GM23338 (cell line): ENCODE results near the gene MCC. TPM values are rescaled to one million over a fixed set of nuclear protein-coding genes. Genes with fewer than 3 reads are reported as not detected.

Source experiments
- ATAC-seq: fragments of 200-7000 bp; cut with Tn5 transposase; 3 replicates; pipeline ENCODE4 v1.9.1; 2020
- DNase-seq: peaks from one replicate; pipeline ENCODE4 v3.0.0-alpha.2; 2015; ENCODE audit warnings: low spot score
- H2AFZ ChIP-seq: fragments of 200-600 bp; sonication (generic); 2 replicates; pipeline ENCODE4 v1.8.0; 2016; ENCODE audit warnings: antibody characterized with exemption, mild to moderate bottlenecking, moderate library complexity
- H3F3A ChIP-seq: fragments of 200-600 bp; sonication (generic); replicated peaks from 2 replicates; pipeline ENCODE4 v1.8.0; 2017; ENCODE audit warnings: antibody characterized with exemption, mixed run types, low read depth
- H3K27ac ChIP-seq: fragments of 200-600 bp; sonication (generic); 2 replicates; pipeline ENCODE4 v1.6.1; 2016; ENCODE audit warnings: low read depth
- H3K27me3 ChIP-seq: fragments of 200-600 bp; sonication (generic); 2 replicates; pipeline ENCODE4 v1.8.0; 2016; ENCODE audit warnings: mild to moderate bottlenecking, mixed run types, moderate library complexity; ENCODE audit not compliant: insufficient read depth
- H3K36me3 ChIP-seq: fragments of 200-600 bp; sonication (generic); 2 replicates; pipeline ENCODE4 v1.8.0; 2016; ENCODE audit warnings: mild to moderate bottlenecking; ENCODE audit not compliant: insufficient read depth
- H3K4me1 ChIP-seq: fragments of 200-600 bp; sonication (generic); 2 replicates; pipeline ENCODE4 v1.8.0; 2016; ENCODE audit warnings: mild to moderate bottlenecking, moderate library complexity; ENCODE audit not compliant: insufficient read depth
- H3K4me2 ChIP-seq: fragments of 200-600 bp; sonication (generic); 2 replicates; pipeline ENCODE4 v1.7.1; 2017; ENCODE audit warnings: mixed run types
- H3K4me3 ChIP-seq: fragments of 200-600 bp; sonication (generic); 2 replicates; pipeline ENCODE4 v1.6.1; 2016; ENCODE audit warnings: mixed run types
- H3K79me2 ChIP-seq: fragments of 200-600 bp; sonication (generic); replicated peaks from 2 replicates; pipeline ENCODE4 v1.8.0; 2017; ENCODE audit warnings: mild to moderate bottlenecking; ENCODE audit not compliant: insufficient read depth
- H3K9me2 ChIP-seq: fragments of 200-600 bp; sonication (generic); 2 replicates; pipeline ENCODE4 v1.8.0; 2017; ENCODE audit not compliant: insufficient read depth
- H4K20me1 ChIP-seq: fragments of 200-600 bp; sonication (generic); replicated peaks from 2 replicates; pipeline ENCODE4 v1.8.0; 2017; ENCODE audit warnings: mild to moderate bottlenecking; ENCODE audit not compliant: insufficient read depth
- H3K27ac Mint-ChIP-seq: 2 replicates; pipeline ENCODE4 v1.8.0; 2020; ENCODE audit warnings: inconsistent platforms, mild to moderate bottlenecking, moderate library complexity, mixed read lengths
- H3K27me3 Mint-ChIP-seq: 3 replicates; pipeline ENCODE4 v1.8.0; 2022; ENCODE audit warnings: low read depth, mild to moderate bottlenecking, moderate library complexity, mixed read lengths, inconsistent platforms; ENCODE audit not compliant: insufficient read depth, poor library complexity
- H3K36me3 Mint-ChIP-seq: 3 replicates; pipeline ENCODE4 v1.8.0; 2021; ENCODE audit warnings: low read depth, mild to moderate bottlenecking, inconsistent platforms, moderate library complexity, mixed read lengths
- H3K4me1 Mint-ChIP-seq: 3 replicates; pipeline ENCODE4 v1.8.0; 2020; ENCODE audit warnings: mild to moderate bottlenecking, inconsistent platforms, mixed read lengths
- H3K4me3 Mint-ChIP-seq: 3 replicates; pipeline ENCODE4 v1.8.0; 2021; ENCODE audit warnings: moderate library complexity, mild to moderate bottlenecking, inconsistent platforms, mixed read lengths
- H3K9me3 Mint-ChIP-seq: 3 replicates; pipeline ENCODE4 v1.8.0; 2020; ENCODE audit warnings: moderate library complexity, mild to moderate bottlenecking, inconsistent platforms, mixed read lengths
- CTCF ChIP-seq, 2 experiments: fragments of 200-600 bp in 1 of 2; sonication (generic) in 1 of 2; conservative IDR thresholded peaks; 2 replicates each; pipeline versions ENCODE4 v1.5.1 to v1.6.1; 2016 to 2017; ENCODE audit warnings: antibody characterized with exemption in 2 of 2, low read depth in 2 of 2, mild to moderate bottlenecking in 2 of 2, moderate library complexity in 1 of 2
- ETS1 ChIP-seq: IDR thresholded peaks from 2 replicates; pipeline ENCODE4 v1.6.1; 2016; ENCODE audit warnings: antibody characterized with exemption
- EZH2 ChIP-seq: fragments of 200-600 bp; sonication (generic); IDR thresholded peaks from one replicate; pipeline ENCODE4 v1.8.0; 2017; ENCODE audit warnings: antibody characterized with exemption, mild to moderate bottlenecking, low read depth; ENCODE audit not compliant: unreplicated experiment
- JUNB ChIP-seq: IDR thresholded peaks from one replicate; pipeline ENCODE4 v1.6.1; 2016; ENCODE audit warnings: antibody characterized with exemption; ENCODE audit not compliant: unreplicated experiment
- REST ChIP-seq: IDR thresholded peaks from one replicate; pipeline ENCODE4 v1.6.1; 2018; ENCODE audit warnings: antibody characterized with exemption; ENCODE audit not compliant: unreplicated experiment
- STAT1 ChIP-seq: IDR thresholded peaks from one replicate; pipeline ENCODE4 v1.6.1; 2016; ENCODE audit warnings: antibody characterized with exemption; ENCODE audit not compliant: unreplicated experiment
- ZNF331 ChIP-seq: fragments of 250-450 bp; sonication (Bioruptor Pico); IDR thresholded peaks from 2 replicates; pipeline ENCODE4 v1.5.0; 2020; ENCODE audit warnings: low read depth, mild to moderate bottlenecking, moderate library complexity
- ZNF462 ChIP-seq: fragments of 250-450 bp; sonication (Bioruptor Pico); IDR thresholded peaks from 2 replicates; pipeline ENCODE4 v1.5.0; 2020; ENCODE audit warnings: mild to moderate bottlenecking, moderate library complexity
- polyA plus RNA-seq: library from polyadenylated mRNA; unstranded; fragments of >200 nt; fragmentation: Nextera tagmentation; extraction: Ambion mirVana; gene quantifications from 2 replicates; pipeline ENCODE4 v1.2.1, GENCODE V29; 2016
- total RNA-seq: library from RNA; depleted of rRNA; stranded (reverse); fragments of >200 nt; shearing (Covaris generic); gene quantifications from 2 replicates; pipeline ENCODE4 v1.2.3, GENCODE V29; 2014

MCC gene
- total and polyA plus RNA-seq, 2 experiments from 2014 or later = 3.8 to 10.1 TPM

- TF ChIP-seq REST (no peak), STAT1 (no peak), ZNF331 (CRISPR knock-in tag) (no peak)
Measured at GRCh38 chr5:113359419-113359818, 128.8 kb downstream of the MCC start (continued).

GRCh38 chr5:113358696-113359095, 129.6 kb downstream of the MCC start:
- no peaks in the 10 kb centered on the region for H4K20me1 ChIP-seq
- ATAC-seq (no peak), DNase-seq (no peak)
- H3K9me3 Mint-ChIP-seq = peaks cover 8% of the 10 kb centered on the region
- H2AFZ ChIP-seq = no peak overlapping the region
- no peak overlapping the region for H3K4me3 ChIP-seq
- no peak overlapping the region for H3K4me2 ChIP-seq
- H3K79me2 ChIP-seq = no peaks in the 10 kb centered on the region
- H3K27ac ChIP-seq = no peak overlapping the region
- 0 out of 2 replicates have a peak, but pooled peaks cover 3% of the 10 kb centered on the region for H3K9me2 ChIP-seq
- H3K27me3 ChIP-seq = no peaks in the 10 kb centered on the region
- H3K27me3 Mint-ChIP-seq = no peaks in the 10 kb centered on the region
- H3K27ac Mint-ChIP-seq = no peak overlapping the region
- H3F3A ChIP-seq = no peaks in the 10 kb centered on the region
- H3K4me3 Mint-ChIP-seq = no peak overlapping the region
- no peaks in the 10 kb centered on the region for H3K4me1 ChIP-seq
- H3K36me3 ChIP-seq = no peaks in the 10 kb centered on the region
- no peaks in the 10 kb centered on the region for H3K4me1 Mint-ChIP-seq
- peaks cover 6% of the 10 kb centered on the region for H3K36me3 Mint-ChIP-seq
- TF ChIP-seq ZNF331 (CRISPR knock-in tag) = no peak
- no peak for TF ChIP-seq REST
- TF ChIP-seq EZH2 = no peak
- no peak for TF ChIP-seq ETS1
- TF ChIP-seq ZNF462 = no peak
- no peak for TF ChIP-seq CTCF (conservative IDR thresholded peaks at IDR 0.05; ENCODE audit: low read depth in 2 of 2)
- no peak for TF ChIP-seq JUNB
